NCI-H1048 (cell line): ENCODE results near the gene WDFY3.
"Not testable (repeated sequence)": the region's sequence is repeated elsewhere in the genome, so short reads cannot be mapped to it uniquely, and the experiment has no call there.

Source experiments
- DNase-seq: peaks from one replicate; lab custom pipeline; 2025; lab: John Stamatoyannopoulos, UW

WDFY3 gene

DNA sequence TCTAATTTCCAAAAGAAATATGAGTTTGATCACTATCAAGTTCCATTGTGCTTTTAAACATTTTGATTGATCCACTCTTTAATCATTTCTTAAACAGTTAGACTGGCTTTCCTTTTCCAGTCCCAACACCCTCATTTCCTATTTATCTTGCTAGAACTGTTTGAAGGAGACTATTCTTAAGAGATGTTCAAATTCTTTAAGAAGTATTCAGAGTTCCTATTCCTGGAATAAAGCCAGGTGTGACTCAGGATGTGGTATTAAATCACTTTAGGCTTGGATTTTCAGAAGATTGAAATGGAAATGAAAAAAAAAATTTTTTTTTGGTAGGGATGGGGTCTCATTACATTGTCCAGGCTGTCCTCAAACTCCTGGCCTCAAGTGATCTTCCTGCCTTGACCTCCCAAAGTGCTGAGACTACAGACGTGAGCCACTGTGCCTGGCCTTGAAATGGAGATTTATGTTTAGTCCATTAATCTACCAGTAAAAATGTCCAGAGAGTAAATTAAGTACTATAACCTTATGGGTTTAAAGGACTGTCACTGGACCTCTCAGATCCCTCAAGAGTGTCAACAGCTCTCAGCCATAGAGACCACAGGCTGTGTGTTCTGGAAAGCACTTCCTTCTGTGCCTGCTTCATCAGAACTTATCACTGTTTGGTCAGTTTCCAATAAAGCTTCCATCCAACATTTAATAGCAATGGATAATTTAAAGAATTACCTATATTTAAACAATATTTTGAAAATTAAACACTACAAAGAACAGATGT, 292.8 kb downstream of the WDFY3 start:
- no peak for DNase-seq

DNA sequence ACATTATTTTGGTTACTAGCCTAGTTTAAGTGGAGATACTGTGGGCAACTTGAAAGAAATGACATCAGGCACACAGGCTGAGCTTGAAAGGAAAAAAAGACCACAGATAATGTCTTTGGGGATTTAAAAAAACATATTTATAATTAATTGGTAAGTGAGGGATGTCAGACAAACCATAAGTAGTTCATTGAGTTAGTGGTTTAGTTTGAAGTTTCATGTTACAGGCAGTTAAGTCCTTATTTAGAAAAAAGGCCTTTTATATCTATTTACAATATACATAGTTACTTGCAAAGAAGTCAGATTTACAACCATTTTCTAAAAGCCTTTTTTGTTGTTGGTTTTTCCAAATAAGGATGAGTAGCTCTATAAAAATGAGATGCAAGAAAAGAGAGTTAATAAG, 294.3 kb downstream of the WDFY3 start:
- DNase-seq, result no peak

DNA sequence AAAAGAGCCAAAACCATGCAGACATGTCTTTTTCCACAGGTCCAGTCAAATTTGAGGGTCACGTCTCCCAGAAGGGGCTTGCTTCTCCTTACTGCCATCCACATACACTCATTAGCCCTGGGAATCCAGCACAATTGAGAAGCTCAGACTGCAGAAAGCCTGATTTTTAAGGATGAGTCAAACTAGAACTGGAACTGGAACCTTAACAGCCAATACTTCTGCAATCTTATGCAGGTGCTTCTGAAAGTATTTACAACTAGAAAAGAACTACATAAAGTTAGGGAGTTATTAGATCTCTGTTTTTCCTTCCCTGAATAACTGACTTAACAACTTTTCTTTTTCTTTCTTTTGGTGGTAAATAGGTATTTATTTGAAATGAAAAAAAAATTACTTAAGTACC, 297.3 kb downstream of the WDFY3 start:
- DNase-seq, result no peak

DNA sequence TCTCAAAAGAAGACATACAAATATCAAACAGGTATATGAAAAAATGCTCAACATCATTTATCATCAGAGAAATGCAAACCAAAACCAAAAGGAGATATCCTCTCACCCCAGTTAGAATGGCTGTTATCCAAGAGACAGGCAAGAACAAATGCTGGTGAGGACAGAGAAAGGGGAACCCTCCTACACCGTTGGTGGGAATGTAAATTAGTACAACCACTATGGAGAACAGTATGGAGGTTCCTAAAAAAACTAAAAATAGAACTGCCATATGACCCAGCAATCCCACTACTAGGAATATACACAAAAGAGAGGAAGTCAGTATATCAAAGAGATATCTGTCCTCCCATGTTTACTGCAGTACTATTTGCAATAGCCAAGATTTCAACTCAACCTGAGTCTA, 300.1 kb downstream of the WDFY3 start:
- no peak for DNase-seq

DNA sequence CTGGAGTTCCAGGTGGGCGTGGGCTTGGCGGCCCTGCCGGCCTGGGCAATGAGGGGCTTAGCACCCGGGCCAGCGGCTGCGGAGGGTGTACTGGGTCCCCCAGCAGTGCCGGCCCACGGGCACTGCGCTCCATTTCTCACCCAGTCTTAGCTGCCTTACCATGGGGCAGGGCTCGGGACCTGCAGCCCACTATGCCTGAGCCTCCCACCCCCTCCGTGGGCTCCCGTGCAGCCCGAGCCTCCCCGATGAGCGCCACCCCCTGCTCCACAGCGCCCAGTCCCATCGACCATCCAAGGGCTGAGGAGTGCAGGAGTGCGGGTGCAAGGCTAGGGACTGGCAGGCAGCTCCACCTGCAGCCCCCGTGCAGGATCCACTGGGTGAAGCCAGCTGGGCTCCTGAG, 301.7 kb downstream of the WDFY3 start:
- DNase-seq, result not testable (repeated sequence)

DNA sequence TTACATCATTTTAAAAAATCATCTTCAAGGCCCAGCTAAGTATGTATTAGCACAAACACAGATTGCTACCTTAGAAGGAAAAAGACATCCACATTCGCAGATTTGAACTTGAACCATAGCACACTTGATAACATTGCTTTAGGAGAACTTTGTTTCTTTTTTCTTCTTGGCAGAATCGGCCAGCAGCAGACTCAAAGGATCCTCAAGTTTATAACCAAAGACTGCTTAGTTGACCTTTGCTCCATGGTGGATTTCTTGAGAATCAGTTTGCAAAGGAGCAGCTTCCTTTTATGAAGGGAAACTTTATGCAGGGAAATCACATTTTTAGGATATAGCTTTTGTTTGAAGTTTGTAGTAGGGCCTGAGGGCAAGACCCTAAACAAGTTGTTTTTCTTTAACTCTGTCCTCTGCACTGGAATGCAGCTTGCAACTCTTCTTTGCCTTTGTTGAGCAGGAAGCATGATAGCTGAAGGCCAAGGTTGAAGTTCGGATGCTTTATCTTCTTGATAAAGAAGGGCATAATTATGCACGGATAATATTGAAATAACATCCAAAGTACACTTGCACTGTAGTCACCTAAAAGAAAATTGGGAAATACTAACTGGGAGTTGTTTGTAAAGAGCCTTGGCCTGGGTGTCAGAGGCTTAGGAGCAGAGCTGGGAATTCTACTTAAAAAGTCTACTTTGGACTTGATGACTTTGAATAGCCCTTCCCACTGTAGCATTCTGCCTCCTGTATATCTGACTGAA, 305.1 kb downstream of the WDFY3 start:
- no peak for DNase-seq

DNA sequence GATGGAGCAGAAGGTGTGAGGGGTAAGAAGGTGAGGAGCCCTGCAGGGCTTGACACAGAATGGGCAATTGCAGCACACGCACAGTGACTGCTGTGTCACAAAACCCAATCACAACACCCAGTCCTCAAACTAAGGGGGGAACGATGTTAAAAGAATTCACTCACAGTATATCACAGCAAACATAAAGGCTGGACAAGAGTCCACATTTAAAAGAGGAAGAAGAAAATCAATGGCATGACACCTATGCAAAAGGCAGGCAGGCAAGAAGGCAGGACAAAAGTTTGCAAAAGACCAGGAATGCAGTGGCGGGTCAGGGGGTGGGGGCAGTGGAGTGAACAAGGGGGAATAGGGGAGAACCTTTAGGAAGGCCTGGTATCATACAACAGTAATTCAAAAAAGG, 305.9 kb downstream of the WDFY3 start:
- DNase-seq, result no peak

DNA sequence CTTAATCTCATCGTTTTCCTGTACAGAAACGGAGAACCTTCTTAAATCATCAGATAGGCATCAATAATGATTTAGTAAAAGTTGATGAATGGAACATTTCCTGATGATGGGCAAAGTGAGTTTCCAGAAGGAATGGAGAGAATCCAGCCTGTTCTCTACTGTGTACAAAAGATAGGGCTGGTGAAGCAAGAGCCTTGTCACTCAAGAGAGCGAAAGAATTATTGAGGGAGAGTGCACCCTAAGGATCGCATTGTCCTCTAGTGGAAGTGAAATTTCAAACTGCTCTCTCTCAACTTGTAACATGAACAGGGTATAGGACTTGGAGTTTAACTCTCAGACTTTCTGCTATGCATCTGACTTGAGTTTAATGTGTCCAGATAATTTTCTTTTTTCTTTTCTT, 314.0 kb downstream of the WDFY3 start:
- DNase-seq, result no peak

DNA sequence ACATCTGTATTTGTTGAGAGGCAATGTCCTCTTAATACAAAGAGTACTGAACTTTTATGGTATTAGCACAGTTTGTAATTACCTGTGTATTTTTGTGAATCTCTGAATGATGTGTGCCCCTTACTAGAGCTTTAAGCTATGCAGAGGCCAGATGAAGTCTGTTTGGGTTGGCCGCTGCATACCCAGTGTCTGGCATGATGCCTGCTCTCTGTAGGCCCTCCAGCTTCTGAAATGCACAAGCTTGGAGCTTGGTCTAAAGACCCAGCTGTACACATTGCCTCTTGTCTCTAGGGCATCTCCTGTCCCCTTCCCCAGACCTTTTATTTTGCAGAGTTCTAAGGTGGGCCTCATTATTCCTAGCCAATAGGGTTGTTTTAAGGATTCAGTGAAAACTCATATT, 315.0 kb downstream of the WDFY3 start:
- no peak for DNase-seq

DNA sequence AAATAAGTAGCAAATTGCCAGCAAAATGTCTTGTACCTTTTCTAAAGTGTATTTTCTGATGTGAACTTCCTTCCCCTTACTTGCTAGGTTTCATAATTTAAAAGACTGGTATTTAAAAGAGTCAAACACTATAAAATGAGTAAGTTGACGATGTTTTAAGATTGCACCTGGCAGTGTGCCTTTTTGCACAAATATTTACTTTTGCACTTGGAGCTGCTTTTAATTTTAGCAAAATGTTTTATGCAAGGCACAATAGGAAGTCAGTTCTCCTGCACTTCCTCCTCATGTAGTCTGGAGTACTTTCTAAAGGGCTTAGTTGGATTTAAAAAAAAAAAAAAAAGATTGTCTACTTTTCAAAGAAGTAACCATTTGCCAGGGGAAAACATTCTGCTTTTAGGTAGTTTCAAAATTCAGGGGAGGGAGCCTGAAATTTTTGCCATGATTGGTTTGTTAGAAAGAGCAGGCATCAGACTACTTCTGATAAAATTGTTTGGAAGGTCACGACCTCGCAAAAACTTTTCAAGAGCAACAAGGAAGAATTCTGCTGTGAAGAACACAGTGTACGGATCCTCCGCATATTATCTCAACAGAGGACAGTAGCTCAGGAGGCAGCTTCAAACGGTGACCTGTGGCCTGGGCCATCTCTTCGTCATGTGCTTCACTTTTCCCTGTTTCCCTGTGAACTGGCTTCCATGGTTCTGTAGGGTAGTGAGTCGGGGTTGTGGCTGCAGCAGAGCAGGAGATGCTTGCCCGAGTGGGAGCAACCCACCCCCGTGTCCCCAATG, 317.4 kb downstream of the WDFY3 start:
- DNase-seq, result no peak

DNA sequence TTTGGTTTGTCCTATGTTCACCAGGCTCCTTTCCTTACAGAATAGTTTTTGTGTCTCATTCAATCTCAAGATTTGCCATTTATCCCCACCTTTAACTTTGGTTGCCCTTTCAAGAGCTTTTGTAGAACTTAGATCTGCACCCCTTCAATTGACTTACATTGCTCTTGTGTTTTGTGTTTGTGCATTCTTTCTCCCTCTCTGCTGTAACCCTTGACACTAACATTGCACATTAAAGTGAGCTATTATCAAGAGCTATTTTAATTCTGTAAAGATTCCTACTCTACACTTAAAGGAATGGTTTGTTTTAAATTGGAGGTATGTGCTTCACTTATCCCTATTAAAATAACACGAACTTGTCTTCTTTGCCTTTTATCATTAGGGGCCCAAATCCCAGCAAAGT, 318.3 kb downstream of the WDFY3 start:
- DNase-seq, result no peak

DNA sequence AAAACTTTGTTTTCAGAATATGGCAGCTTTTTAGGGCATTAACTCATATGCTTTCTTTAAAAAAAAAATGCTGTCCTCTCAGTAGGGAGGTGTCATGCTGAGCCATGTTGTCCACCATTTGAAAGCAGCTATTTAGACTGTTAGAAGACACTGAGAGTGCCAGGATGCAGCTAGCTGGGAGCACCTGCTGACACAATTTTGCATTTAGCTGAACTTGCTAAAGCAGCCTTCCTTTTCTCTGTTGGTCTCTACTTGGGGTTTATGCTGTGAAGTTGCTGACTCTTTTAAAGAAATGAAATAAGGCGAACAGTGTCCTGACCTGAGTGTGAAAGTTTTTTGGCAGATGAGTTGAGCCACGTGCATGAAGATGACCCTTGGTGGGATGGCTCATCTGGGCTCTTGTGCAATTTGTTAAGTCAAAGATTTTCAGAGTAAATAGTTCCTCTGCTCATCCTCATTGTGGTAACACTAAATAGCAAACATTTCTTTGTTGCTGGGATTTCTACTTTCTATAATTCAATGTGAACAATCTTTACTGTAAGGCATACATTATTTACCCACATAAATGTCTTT, 319.1 kb downstream of the WDFY3 start:
- DNase-seq, result no peak

DNA sequence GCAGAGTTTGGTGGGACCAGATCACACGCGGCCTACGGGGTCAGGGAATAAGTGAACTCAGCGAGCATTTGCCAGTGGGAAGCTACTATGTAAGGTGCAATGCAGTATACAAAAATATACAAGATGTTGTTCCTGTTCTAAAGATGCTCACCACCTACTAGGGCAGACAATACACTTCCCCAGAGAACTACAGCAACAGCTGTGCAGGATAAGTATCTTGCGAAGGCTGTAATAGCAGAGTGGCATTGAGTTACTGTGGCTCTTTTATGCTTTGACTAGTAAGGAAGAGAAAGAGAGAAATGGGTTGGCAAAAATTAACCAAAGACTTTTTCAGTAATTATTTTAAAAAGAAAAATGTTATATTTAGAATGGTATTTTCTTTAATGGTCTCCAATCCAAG, 322.4 kb downstream of the WDFY3 start:
- DNase-seq, result no peak

DNA sequence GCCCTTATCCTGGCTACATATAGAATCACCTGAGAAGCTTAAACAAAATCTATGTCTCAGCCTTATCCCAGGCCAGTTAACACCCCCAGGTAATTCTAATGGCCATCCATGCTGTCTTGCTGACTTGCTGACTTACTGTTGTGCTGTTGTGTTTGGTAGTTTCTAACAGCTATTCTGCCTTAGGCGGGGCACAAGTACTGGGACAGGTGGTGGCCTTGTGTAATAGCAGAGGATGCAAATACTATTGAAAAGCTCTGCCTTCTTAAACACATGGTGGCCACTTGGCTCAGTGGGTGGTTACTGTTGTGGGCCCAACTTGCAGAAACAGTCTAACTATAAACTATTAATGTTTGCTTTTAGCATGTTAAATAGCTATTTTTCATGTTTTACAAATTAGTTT, 327.3 kb downstream of the WDFY3 start:
- no peak for DNase-seq

DNA sequence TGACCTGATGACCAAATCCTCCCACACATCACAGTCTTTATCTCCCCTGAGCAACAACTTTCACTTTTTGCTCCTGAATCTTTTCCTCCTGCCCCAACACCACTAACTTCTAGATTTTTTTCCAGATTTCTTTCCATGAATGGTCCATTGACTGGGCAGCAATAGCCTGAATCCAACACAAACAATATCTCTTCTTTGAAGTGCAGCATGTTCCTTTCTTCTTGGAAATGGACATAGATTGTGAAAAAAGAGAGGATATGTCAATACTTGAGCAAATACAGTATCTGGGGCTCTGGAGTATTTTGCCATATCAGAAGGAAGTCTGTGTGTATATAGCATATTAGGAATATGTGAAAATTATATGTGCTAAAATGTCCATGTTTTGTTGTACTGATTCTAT, 328.4 kb downstream of the WDFY3 start:
- no peak for DNase-seq

DNA sequence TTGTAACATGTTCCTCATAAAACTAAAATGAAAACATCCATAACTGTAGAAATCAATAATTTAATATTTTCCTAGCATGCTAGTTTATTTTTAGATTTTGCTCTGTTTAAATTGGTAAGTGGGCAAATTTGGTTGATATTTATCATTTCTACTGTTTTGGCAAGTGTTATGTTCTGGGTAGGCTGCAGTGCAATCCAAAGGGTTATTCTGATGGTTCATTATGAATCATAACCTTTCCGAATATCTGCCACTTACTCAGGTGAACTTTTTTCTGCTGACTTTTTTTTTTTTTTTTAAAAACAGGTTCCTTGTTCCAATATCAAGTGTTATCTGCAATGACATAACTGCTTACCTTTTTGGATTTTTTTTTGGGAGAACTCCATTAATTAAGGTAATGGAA, 331.5 kb downstream of the WDFY3 start:
- no peak for DNase-seq

DNA sequence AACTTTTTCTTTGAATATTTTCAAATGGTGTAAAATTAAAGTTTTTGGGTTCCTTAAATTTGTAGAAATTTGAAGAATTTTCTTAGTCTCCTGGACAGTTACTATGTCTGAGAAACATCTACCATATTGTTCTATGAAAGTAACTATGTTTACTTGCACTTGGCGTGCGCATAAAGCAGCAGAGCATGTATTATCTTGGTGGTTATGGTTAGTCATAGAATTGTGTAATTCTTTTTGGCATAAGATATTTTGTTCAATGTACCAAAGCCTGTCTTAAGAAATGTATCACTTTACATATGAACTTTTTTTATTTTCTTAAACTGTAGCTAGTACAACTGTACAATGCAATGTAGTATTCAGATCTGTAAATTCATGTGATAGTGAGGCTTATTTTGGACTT, 334.4 kb downstream of the WDFY3 start:
- DNase-seq, result no peak

DNA sequence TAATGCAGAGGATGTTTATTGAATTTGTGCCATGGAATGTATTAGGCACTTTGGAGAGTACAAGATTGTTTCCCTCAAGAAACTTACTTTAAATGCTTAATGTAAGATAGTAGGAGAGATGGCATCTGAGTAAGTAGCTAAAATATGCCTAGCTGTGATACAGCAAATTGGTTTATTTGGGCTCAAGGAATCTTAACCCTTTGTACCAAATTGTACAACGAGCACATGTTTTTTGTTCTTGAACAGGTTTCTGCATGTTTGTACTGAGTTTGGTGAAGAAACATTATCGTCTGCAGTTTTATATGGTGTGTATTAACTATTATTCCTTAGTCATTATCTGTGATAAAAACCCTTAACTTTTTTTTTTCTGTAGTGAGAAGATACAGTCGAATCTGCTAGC, 334.9 kb downstream of the WDFY3 start:
- DNase-seq, result no peak

DNA sequence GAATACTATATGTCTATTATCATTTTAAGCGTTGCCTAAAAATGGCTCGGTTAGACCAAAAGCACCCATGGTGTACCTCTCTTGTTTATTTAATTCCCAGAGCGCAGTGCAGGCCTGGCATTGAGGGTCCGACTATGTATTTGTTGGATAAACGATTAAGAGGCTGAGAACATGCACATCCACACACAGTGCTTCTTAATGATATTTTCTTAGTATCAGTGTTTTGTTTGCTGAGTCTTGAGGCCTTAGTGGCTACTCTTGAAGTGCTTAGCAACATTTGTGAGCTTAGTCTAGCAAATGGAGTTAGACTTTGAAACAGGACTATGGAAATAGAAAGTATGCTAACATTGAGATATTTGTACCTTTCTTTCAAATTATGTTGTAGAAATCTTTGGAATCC, 339.8 kb downstream of the WDFY3 start:
- DNase-seq, result no peak

DNA sequence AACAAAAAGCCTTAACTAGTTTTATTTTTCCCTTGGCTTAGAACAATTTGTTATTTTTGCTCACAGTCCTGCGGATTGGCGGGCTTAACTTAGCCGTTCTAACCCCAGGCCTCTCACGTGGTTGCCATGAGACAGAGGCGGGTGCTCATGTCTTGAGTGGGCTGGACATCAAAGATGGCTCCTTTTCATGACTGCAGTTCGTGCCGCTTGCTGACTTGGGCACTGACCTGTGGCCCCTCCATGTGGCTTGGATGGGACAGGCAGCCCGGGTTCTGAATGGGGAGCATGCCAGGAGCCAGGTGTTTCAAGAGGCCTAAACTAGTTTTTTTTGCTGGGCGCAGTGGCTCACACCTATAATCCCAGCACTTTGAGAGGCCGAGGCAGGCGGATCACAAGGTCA, 342.8 kb downstream of the WDFY3 start:
- no peak for DNase-seq

DNA sequence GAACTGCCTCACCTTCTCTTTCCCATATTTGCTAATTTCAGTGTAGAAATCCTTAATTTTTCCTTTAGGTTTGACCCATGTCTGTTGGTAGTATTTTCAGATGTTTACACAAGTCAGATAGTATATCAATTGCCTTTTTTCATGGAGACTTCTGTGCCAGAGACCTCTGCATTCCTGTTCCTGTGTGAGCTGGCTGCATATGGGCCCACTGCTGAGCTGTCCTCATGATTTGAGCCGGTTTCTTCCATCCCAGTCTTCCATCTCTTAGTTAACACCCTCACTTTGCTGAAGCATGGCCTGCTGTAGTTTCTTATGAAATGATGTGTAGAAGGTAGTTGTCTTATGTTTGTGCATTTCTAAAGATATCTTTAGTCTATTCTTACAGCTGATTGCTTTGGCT, 343.5 kb downstream of the WDFY3 start:
- no peak for DNase-seq
